ENCODE measurements around the gene HOXB3.

DNA sequence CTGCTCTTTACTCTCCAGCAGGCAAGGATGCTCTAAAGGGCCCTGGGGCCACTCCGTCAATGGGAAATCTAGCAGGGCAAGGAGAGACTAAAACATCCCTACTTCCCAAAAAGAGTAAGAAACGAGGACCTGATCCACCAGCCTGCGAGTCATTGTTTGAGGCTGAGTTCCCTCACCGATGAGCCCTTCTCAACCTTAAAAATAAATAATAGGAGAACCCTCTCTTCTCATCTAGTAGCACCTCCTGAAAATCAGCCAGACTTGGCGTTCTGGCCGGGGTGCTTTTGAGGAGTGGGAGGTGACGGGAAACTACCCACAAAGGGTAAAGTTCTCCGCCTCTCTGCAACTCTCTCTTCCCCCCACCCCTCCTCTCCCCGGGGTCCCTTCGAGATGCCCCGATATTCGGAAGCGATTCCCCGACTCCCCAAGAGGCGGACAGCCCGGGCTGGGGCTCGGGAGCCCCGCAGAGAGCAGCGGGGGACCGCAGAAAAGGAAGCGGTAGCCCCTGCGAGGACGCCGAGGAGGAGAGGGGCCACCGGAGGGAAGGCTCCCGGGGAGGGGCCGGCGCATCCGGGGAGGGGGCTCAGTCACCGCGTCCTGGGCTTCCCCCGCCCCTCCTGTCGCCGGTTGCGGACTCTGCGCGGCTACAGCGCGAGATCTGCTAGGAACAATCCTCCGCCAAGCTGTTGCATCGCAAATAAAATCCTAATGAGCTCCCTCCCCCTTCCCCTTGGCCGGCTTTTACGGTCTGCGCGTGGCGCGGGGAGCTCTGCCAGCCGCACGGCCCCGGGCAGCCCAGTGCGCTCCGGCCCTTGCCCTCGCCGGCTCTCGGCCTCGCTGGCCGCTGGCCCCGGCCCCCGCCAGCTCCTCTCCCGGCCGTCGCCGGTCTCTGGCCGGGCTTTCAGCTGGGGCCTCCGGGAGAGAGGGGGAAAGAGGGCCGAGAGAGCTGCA is 34.8 kb upstream of the HOXB3 start:
- TF ChIP-seq, protein P1, sequence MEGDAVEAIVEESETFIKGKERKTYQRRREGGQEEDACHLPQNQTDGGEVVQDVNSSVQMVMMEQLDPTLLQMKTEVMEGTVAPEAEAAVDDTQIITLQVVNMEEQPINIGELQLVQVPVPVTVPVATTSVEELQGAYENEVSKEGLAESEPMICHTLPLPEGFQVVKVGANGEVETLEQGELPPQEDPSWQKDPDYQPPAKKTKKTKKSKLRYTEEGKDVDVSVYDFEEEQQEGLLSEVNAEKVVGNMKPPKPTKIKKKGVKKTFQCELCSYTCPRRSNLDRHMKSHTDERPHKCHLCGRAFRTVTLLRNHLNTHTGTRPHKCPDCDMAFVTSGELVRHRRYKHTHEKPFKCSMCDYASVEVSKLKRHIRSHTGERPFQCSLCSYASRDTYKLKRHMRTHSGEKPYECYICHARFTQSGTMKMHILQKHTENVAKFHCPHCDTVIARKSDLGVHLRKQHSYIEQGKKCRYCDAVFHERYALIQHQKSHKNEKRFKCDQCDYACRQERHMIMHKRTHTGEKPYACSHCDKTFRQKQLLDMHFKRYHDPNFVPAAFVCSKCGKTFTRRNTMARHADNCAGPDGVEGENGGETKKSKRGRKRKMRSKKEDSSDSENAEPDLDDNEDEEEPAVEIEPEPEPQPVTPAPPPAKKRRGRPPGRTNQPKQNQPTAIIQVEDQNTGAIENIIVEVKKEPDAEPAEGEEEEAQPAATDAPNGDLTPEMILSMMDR (IDR thresholded peaks at IDR 0.05) = no peak
- no peak for TF ChIP-seq RFX5 (IDR thresholded peaks at IDR 0.05; ENCODE audit: low read length)
